Epidermal melanocyte (primary cell): ENCODE data around the gene ZACN.
"Not testable (repeated sequence)": the region's sequence is repeated elsewhere in the genome, so short reads cannot be mapped to it uniquely, and the experiment has no call there.

Experiments used
- DNase-seq: peaks from one replicate; pipeline ENCODE4 v3.0.0; 2011; ENCODE audit warnings: low spot score; ENCODE audit not compliant: insufficient read length

ZACN gene

GRCh38 chr17:76078860-76079534 is at the start of gene ZACN:
ZACN (plus strand) TSS chr17:76079182; CDS start chr17:76079265, 83 bp downstream.
- no peak for DNase-seq

DNA sequence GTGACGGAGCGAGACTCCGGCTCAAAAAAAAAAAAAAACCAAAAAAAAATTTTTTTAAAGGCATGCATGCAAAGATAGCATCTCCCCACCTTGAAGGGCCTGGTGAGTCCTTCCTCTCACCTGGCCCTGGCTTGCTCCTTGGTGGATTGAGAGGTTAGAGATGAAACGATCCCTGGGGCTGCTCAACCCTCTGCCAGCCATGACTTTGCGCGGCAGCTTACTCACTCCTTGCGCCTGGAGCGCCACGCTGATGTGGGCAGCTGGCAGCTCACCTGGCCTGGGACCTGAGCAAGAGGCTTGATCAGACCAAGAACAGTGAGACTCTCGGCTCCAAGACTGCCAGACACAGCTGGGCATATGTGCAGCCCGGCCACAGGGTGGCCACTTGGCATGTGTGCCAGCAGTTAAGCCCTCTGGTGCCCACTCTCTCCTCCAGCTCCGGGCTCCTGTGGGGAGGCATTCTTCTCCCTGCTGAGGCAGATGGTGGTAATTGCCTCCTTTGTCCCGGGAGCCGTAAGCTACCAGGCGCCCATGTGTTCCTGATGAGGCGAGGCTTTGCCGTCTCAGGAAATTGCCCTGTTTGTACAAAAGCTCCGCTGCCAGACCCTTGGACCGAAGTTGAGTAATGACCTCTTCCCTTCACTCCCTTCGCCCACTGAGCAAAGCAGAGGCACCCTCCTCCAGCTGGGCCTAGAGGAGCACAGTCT is 46.8 kb upstream of the ZACN start:
- no peak for DNase-seq

GRCh38 chr17:76032780-76033108 is 46.2 kb upstream of the ZACN start:
- no peak for DNase-seq

GRCh38 chr17:76033139-76033538 is 45.8 kb upstream of the ZACN start:
- no peak for DNase-seq

DNA sequence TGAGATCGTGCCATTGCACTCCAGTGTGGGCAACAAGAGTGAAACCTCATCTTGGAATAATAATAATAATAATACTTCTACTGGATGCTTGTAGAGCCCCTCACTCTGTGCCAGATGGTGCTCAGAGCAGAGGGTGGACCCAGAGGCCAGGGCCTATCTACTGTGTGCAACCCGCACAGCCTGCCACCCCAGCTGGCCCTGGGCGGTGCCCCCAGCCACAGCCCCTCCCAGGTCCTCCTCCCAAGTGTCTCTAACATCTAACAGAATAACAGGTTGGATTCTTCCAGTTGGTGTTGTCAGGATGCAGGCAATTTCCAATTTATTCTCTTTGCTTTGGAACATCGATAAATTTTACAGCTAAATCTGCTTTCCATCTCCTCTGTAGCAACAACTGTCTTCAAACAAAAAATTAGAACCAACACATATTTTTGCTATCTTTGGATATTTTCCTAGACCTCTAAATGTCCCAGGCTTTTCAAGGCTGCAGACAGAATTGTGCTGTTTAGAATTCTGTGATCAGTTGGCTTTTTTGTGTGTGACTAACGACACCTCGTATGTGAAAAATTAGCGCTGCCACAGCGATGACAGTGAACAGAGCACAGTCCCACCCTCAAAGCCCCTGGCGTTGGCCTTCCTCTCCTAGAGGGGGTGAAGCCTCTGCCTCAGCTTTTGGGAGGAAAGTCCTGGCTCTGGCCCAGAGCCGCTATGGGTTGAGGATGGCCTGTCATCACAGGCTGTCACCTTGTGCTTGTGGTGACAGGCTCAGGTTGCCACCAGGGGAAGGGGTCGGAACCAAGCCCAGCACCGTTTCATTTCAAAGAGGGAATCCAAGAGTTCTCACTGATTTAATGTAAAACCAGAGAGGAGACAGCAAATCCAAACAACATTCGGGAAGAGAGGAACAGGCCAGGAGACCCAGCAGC is 44.3 kb upstream of the ZACN start:
- no peak for DNase-seq

- DNase-seq, result no peak
Observed at GRCh38 chr17:76036497-76037261, 42.3 kb upstream of the ZACN start.

DNA sequence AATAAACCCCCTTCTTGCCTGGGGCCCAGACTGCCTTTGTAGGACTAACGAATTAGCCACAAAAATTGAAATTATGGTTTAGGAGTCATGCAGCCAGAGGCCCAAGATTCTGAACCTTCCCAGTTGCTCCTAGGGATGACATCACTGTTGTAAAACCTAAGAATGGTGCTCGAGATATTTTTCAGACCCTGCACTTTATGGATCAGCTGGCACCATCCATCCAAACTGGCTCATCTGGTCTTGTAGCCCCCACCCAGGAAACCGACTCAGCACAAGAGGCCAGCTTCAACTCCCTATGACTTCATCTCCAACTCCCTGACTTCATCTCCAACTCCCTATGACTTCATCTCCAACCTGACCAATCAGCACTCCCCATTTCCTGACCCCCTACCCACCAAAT is 40.9 kb upstream of the ZACN start:
- no peak for DNase-seq

DNA sequence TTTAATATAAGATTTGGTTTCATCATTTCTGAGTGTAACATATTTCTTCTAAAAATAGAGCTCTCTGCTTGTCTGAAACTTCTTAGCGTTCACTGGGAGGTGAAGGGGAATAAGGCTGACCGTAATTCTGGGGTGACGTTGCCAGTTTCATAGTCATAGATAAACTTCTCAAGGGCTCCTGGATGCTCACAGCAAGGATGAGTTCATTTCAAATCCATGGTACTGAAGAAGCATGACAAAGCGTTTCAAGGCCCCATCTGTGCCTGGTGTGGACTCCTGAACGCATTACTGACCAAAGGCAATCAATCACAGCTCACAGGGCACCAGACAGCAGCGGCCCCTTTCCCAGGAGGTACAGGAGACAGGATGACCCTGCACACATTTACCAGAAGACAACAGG is 39.9 kb upstream of the ZACN start:
- no peak for DNase-seq

DNA sequence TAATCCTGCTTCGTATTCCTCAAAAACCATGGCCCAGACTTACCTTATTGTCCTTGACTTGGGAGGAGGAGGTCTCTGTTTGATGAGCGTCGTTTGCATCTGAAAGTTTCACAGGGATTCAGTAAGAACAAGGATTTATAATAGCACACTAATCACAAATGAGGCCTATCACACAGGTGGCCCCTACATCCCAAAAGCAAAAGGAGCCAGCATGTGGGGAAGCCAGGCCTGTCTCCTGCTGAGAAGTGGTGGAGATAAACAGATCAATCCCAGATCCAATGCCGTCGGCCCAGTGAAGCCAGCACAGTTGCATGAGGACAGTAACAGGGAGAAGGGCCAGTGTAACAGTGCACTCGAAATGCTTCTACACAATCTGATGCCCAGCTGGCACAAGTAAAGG is 38.6 kb upstream of the ZACN start:
- no peak for DNase-seq

GRCh38 chr17:76042868-76043267 is 36.1 kb upstream of the ZACN start:
- not testable (repeated sequence) for DNase-seq

DNA sequence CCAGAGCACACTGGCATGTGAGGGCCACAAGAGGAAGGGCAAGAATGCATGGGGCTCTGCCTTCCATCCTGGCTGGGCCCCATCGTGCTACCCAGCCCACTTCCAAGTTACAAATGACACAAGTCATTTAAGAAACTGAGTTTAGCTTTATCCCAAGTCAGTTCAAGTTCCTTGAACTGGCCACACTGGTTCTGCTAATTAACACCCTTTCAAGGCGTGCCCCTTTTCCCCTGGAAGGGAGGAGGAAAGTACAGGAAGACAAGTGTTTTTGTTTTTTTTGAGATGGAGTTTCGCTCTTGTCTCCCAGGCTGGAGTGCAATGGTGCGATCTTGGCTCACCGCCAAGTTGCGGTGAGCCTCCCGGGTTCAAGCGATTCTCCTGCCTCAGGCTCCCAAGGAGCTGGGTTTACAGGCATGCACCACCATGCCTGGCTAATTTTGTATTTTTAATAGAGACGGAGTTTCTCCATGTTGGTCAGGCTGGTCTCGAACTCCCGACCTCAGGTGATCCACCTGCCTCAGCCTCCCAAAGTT is 34.4 kb upstream of the ZACN start:
- DNase-seq, result not testable (repeated sequence)

- DNase-seq, result no peak
Observed at GRCh38 chr17:76046064-76046463, 32.9 kb upstream of the ZACN start.

DNA sequence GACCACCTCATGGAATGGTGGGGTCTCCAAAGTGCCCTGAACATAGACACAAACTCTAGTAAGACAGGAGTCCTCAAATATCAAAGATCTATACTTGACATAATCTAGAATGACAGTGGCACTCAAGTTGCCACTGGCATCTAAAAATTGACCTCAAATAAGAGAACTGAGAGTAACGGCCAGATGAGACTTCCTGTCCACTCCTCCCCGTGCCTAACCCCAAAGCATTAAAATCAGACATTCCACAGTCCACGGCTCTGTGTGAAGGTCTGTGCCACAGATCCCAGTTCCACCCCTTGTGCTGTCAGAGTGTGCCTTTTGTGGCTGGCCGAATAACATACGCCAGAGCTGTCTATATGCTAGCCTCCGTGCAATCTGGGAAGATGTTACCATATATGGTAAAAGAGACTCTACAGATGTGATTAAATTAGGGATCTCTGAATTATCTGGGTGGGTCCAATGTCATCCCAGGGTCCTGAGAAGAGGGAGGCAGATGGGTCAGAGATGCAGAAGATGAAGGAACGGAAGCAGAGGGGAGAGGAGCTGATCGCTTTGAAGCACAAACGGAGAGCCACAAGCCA is 30.9 kb upstream of the ZACN start:
- no peak for DNase-seq

- no peak for DNase-seq
Observed at GRCh38 chr17:76048711-76049110, 30.3 kb upstream of the ZACN start.

GRCh38 chr17:76049239-76049638 is 29.7 kb upstream of the ZACN start:
- DNase-seq, result no peak

DNA sequence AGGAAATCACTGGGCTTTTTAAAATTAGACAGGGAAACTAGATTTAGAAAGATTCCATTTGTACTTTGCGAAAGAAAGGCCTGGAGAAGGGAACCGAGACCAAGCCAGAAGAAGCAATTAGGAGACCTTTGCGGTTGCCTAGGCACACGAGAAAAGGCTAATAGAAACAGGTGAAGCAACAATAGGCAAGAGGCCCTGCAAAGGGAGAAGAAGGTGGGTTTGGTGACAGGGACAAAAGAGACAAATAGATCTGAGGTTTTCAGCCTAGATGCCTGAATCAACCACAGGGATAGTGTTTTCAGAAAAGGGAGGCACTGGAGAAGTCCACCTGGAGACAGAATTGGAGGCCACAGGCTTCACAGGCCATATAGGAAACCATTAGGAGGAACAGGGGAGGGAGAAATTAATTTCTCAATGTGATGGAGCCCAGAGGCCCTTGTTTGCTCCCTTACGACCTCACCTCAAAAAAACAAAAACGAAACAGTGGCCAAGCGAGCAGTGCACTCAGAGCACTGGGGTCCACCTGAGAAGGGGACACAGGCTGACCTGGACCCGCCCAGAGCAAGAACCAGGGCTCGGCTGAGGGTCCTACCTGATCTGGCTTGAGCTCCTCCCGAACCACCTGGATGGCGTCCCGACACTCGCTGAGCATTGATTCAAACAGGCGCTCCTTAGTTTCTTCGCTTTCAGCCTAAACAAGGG is 29.0 kb upstream of the ZACN start:
- no peak for DNase-seq

GRCh38 chr17:76050538-76051467 is 28.2 kb upstream of the ZACN start:
- no peak for DNase-seq

GRCh38 chr17:76051561-76051960 is 27.4 kb upstream of the ZACN start:
- DNase-seq, result no peak
